ENCODE data around the gene SQSTM1.

DNA sequence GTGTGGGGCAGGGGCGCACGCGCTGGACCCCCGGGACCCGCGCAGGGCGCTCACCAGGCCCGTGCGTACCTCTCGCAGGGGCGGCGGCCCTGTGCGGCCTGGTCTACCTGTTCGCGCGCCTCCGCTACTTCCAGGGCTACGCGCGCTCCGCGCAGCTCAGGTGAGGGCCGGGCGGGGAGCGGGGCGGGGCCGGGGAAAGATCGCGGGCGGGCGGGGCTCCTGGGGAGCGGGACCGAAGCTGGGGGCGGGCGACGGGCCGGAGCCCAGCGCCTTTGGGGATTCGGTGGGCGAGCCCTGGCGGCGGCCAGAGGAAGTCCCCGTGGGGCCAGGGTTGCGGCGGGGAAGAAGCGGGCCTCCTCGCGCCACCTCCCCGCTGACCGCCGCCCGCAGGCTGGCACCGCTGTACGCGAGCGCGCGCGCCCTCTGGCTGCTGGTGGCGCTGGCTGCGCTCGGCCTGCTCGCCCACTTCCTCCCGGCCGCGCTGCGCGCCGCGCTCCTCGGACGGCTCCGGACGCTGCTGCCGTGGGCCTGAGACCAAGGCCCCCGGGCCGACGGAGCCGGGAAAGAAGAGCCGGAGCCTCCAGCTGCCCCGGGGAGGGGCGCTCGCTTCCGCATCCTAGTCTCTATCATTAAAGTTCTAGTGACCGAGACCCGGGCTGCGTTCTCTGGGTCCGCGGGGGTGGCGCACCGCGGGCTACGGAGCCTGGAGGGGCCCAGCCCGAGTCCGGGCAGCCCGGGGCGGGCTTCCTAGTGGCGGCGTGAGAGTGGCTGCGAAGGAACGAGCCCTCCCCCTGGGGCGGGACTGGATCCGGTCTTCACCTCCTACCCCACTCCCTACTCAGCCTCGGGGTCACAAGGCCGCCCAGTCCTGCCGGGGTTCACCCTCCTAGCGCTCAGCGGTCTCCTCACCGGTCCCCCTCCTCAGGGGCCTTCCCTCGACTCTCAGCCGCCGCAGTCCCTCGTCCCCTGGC, 24.6 kb upstream of the SQSTM1 start:
- TF ChIP-seq, protein P1, sequence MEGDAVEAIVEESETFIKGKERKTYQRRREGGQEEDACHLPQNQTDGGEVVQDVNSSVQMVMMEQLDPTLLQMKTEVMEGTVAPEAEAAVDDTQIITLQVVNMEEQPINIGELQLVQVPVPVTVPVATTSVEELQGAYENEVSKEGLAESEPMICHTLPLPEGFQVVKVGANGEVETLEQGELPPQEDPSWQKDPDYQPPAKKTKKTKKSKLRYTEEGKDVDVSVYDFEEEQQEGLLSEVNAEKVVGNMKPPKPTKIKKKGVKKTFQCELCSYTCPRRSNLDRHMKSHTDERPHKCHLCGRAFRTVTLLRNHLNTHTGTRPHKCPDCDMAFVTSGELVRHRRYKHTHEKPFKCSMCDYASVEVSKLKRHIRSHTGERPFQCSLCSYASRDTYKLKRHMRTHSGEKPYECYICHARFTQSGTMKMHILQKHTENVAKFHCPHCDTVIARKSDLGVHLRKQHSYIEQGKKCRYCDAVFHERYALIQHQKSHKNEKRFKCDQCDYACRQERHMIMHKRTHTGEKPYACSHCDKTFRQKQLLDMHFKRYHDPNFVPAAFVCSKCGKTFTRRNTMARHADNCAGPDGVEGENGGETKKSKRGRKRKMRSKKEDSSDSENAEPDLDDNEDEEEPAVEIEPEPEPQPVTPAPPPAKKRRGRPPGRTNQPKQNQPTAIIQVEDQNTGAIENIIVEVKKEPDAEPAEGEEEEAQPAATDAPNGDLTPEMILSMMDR (conservative IDR thresholded peaks at IDR 0.05 in 1 of 2, IDR thresholded peaks at IDR 0.05 in 1 of 2; ENCODE audit: low read depth in 1 of 2, low read length in 2 of 2), result peak; percentile 33 to 55
- TF ChIP-seq EZH2 (IDR thresholded peaks at IDR 0.05; ENCODE audit: low read length, missing control alignments), result no peak

Measured in fibroblast of lung (primary cell).